D721Med (cell line): ENCODE data around the gene ATP5F1B.

Experiments
- DNase-seq: peaks from one replicate; pipeline ENCODE4 v3.0.0; 2011; ENCODE audit warnings: low spot score; ENCODE audit not compliant: insufficient read length
- FAIRE-seq: peaks from 2 replicates; lab custom pipeline; 2011; peaks lifted over from hg19 to GRCh38; lab: Jason Lieb, UNC
- TF ChIP-seq, protein P1 (sequence below): IDR thresholded peaks from 2 replicates; pipeline ENCODE4 v1.5.1; 2012; ENCODE audit warnings: mild to moderate bottlenecking, control low read depth; ENCODE audit not compliant: insufficient read depth; ENCODE audit errors: missing control alignments

ATP5F1B gene

DNA sequence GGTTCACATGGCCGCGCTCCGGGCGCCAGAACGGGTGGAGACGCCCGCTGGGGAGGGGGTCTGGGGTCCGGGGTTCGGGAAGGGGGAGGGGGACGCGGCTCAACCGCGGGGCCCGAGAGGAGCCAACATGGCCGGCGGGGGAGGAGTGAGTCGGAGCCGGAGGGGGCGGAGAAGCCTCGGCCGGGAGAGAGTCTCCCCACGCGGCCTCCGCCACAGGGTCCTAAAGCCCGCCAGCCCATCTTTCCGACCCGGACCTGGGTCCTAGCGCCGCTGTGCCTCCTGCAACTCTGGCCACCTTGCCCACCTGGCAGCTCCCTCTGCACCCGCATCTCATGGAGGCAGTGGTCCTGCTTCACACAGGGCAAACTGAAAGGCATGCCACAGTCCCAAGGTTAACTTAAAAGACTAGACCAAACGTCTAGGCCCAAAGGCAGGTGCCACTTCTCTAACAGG lies 15.6 kb downstream of the ATP5F1B start, which contains the start of gene BAZ2A:
Gene BAZ2A (minus strand): TSS at position 147 of the 453 bp plus-strand sequence. CDS start 12,796 bp downstream, outside the sequence.
- TF ChIP-seq, protein P1, sequence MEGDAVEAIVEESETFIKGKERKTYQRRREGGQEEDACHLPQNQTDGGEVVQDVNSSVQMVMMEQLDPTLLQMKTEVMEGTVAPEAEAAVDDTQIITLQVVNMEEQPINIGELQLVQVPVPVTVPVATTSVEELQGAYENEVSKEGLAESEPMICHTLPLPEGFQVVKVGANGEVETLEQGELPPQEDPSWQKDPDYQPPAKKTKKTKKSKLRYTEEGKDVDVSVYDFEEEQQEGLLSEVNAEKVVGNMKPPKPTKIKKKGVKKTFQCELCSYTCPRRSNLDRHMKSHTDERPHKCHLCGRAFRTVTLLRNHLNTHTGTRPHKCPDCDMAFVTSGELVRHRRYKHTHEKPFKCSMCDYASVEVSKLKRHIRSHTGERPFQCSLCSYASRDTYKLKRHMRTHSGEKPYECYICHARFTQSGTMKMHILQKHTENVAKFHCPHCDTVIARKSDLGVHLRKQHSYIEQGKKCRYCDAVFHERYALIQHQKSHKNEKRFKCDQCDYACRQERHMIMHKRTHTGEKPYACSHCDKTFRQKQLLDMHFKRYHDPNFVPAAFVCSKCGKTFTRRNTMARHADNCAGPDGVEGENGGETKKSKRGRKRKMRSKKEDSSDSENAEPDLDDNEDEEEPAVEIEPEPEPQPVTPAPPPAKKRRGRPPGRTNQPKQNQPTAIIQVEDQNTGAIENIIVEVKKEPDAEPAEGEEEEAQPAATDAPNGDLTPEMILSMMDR = no peak
- DNase-seq (no peak), FAIRE-seq (no peak)

DNA sequence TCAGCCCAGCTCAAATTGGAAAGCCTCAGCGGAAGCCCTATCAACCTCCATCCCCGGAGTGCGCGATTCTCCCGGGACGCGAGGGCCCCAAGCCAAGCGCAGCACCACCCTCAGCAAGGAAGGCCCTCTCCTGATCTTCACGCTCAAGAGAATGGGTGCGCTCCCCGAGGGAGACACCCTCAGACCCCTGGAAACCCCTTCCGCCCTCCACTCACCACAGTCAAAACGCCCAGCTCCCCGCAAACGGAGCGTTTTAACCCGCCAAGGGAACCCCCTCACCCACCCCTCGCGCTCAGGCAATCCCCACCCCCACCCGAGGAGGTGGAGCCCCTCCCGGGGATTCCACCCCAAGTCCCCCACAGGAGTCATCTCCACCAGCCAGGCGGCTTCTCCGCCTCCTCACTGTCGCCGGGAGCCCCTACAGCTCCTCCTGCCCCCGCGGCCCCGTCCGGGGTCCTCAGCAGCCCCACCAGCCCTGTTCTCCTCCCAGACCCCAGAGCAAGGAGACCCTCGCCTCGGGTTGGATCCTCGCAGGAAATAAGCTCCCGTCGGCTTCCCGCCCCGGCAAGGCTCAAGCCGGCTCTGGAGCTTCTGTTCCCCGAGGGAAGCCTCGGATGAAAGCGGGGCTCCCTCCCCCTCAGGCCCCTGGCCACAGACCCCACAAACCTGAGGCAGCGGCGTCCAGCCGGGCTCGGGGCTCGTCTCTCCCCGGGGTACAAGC lies 16.2 kb downstream of the ATP5F1B start:
- TF ChIP-seq, protein P1 = no peak
- FAIRE-seq (no peak), DNase-seq (no peak)

DNA sequence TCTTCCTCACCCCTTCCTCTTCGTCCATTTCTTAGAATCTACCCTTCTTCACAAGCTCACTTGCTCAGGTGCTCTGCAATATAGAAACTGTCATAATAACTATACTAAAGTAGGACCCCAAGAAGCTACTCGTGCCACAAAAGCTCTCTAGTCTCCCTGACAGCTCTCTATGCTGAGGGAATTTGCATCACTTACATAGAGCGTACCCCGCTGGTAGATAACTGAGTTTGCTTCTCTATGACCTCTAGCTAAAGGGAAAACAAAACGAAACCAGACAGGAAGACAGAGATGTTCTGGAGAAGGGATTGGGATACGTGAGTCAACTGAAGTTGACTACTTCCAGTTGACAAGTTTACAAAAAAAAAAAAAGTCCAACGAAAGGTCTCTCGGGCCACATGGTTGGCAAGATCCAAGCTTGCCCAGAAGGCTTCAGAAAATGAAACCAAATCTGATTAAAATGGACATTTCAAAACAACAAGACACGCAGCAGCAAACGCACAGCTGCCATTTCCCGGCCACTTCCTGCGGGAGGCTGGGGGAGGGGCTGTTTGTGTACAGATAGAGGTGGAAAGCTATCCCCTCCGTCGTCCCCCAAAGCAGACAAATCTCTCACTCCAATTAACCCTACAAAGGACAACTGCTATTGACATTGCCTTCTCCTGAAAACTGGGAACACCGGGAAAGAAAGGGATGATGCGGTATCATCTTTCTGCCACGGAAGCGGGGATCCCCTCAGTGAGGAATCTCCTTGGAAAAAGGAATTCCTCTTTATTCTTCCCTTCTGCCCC lies 16.9 kb downstream of the ATP5F1B start:
- no peak for DNase-seq
- no peak for FAIRE-seq
- TF ChIP-seq, protein P1 = no peak

DNA sequence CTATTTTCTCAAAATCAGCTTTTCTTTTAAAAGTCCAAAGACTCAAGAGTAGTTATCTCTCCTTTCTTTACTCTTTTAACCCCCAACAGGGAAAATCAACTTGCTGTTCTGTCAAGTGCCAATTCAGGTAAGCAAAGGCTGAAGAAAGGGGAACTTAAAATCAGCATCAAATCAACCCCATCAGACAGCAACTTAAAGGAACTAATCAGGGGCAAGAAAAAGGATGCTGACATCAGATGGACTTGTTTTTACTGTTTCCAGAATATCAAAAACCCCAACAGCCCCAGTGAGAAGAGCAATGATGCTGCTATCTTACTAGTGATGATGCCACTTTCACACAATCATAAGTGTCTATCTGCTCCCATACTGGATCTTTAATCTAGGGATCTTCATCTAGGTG lies 19.1 kb downstream of the ATP5F1B start:
- FAIRE-seq (no peak), DNase-seq (no peak)
- TF ChIP-seq, protein P1 = no peak

DNA sequence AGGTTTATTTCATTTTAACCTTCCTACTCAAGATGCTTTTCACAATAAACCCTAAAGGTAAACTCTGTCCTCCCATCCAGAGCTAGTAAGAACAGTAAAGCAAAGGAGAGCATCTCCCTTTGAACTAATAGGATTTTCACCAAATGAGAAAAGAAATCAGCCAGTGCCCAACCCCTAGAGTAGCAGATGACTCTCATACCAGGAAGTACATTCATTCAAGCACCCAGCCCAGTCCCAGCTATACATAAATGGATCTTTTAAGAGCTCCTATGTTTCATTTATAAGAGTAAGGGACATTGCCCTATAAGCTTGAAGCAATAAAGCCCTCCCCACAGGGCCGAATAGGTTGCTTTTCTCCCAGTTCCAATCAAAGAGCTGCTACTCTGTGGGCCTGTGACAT lies 23.2 kb downstream of the ATP5F1B start:
- no peak for DNase-seq
- TF ChIP-seq, protein P1 = no peak
- FAIRE-seq = no peak

DNA sequence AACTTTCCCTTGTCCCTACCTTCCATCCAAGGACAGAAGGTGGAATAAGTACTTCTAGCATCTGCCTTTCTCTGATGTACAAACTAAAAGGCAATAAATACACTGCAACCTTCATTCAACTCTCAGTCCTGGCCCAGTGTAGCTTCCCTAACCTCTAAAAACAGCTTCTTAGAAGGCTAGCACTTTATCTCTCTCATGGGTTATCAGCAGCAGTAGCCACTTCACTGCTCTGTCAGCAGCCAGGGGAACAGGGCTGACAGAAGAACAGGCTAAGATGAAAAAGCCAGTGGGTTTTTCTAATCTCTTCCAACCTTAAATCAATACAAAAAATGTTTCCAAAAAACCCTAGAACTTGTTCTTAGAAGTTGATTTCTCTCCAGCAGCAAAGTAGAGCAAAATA lies 28.9 kb downstream of the ATP5F1B start:
- DNase-seq (no peak), FAIRE-seq (no peak)
- TF ChIP-seq, protein P1 = no peak
